K562 (cell line): ENCODE results near the gene SLC13A3. TPM values are rescaled to one million over a fixed set of nuclear protein-coding genes. Genes with fewer than 3 reads are reported as not detected.

Source experiments
- ARID2 ChIP-seq: fragments of 450-650 bp; IDR thresholded peaks from 2 replicates; pipeline ENCODE4 v1.6.1; 2017; ENCODE audit warnings: antibody characterized with exemption, mild to moderate bottlenecking
- BHLHE40 ChIP-seq: IDR thresholded peaks from 2 replicates; pipeline ENCODE4 v1.6.1; 2011; ENCODE audit warnings: low read length, improper control_type of control experiment
- BRD4 ChIP-seq: fragments of 200-600 bp; sonication (generic); IDR thresholded peaks from 2 replicates; pipeline ENCODE4 v1.6.1; 2017; ENCODE audit warnings: inconsistent platforms
- CBX3 ChIP-seq, 2 experiments: IDR thresholded peaks; 1 replicate in 1 of 2; 2 replicates in 1 of 2; pipeline ENCODE4 v1.6.1; 2012; ENCODE audit warnings: inconsistent platforms in 2 of 2, low read length in 2 of 2, borderline replicate concordance in 1 of 2, control low read depth in 1 of 2
- HMG20A ChIP-seq: fragments of 450-650 bp; formaldehyde crosslinking; conservative IDR thresholded peaks from 2 replicates; pipeline ENCODE4 v1.4.0; 2020; ENCODE audit warnings: mild to moderate bottlenecking, mixed read lengths
- MAFG ChIP-seq: fragments of 450-650 bp; conservative IDR thresholded peaks from 2 replicates; pipeline ENCODE4 v1.6.1; 2016; ENCODE audit warnings: missing genetic modification characterization, missing compliant biosample characterization
- polyA plus RNA-seq, 8 experiments: library from polyadenylated mRNA; depleted of rRNA in 4 of 8; stranded (reverse) in 5 of 8; unstranded in 3 of 8; fragments of >200 nt; fragmentation: Nextera tagmentation in 2 of 8; fragmentation: Illumina TruSeq in 1 of 8; extraction: Ambion mirVana in 2 of 8; extraction: Trizol in 1 of 8; gene quantifications; 2 replicates each; pipeline versions ENCODE4 v1.2.1 to v1.2.3, GENCODE V29; 2011 to 2014; ENCODE audit warnings: inconsistent platforms in 1 of 8, missing spikeins in 1 of 8
- total RNA-seq, 7 experiments: library from RNA; depleted of rRNA in 6 of 7; stranded (reverse); fragments of >200 nt in 6 of 7; fragmentation: Illumina TruSeq in 2 of 7; extraction: Trizol in 2 of 7; gene quantifications; 2 replicates each; pipeline versions ENCODE4 v1.2.1 to v1.2.3, GENCODE V29; 2011 to 2021; ENCODE audit warnings: low replicate concordance in 1 of 7
- TF ChIP-seq, protein P1 (sequence below): fragments of 450-650 bp; formaldehyde crosslinking; IDR thresholded peaks from 2 replicates; pipeline ENCODE4 v1.4.0; 2022; ENCODE audit warnings: mild to moderate bottlenecking, moderate library complexity
- TF ChIP-seq, protein P2 (sequence below): fragments of 200-800 bp; sonication (Bioruptor generic); IDR thresholded peaks from 2 replicates; pipeline ENCODE4 v1.6.1; 2017; ENCODE audit warnings: missing genetic modification characterization, missing compliant biosample characterization
- TF ChIP-seq, protein P3 (sequence below): IDR thresholded peaks from 2 replicates; pipeline ENCODE4 v1.6.1; 2016; ENCODE audit warnings: missing genetic modification characterization, missing compliant biosample characterization
- TF ChIP-seq, protein P4 (sequence below): fragments of 450-650 bp; IDR thresholded peaks from 2 replicates; pipeline ENCODE4 v1.6.1; 2016; ENCODE audit warnings: antibody characterized with exemption
- TF ChIP-seq, protein P5 (sequence below): sonication (generic); formaldehyde crosslinking; IDR thresholded peaks from 2 replicates; pipeline ENCODE4 v1.9.0; 2022; ENCODE audit warnings: mild to moderate bottlenecking, missing genetic modification reagents
- TF ChIP-seq, protein P6 (sequence below): fragments of 450-650 bp; IDR thresholded peaks from 2 replicates; pipeline ENCODE4 v1.6.1; 2016; ENCODE audit warnings: low read depth

SLC13A3 gene
- total and polyA plus RNA-seq, 9 of the 15 experiments (the other 6 are each of a cell fraction or from before 2014, with no cell fraction given): 5.5 to 16.4 (median 8.5) TPM

DNA sequence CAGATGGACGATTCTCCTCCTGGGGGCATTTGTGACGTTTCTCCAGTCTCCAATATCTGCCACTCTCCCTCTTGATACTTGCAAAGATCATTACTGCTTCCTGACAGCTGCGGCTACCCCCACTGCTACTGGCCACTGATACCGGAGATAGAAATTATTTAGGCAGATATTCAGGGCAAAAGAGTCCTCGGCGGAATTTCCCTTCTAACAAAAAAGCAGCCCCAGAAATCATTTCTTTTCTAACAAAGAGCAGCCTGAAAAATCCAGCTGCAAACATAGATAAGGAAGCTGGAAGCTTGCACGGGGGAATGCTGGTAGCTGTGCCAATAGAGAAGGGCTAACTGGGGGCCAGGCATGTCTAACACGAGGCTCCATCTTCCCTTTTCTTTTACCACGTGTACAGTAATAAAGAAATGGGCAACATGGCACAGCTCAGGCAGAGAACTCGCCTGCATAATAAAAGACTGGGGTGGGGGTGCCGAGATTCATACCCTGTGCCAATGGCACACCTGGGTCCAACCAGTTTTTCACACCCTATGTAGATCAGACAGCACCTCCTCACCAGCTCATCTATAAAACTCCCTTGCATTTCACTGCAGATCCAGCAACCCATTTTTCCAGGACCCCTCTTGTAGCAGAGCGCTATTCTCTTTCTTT, 31.9 kb upstream of the SLC13A3 start (continued):
- TF ChIP-seq, protein P1, sequence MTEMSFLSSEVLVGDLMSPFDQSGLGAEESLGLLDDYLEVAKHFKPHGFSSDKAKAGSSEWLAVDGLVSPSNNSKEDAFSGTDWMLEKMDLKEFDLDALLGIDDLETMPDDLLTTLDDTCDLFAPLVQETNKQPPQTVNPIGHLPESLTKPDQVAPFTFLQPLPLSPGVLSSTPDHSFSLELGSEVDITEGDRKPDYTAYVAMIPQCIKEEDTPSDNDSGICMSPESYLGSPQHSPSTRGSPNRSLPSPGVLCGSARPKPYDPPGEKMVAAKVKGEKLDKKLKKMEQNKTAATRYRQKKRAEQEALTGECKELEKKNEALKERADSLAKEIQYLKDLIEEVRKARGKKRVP: no peak
- TF ChIP-seq, protein P2, sequence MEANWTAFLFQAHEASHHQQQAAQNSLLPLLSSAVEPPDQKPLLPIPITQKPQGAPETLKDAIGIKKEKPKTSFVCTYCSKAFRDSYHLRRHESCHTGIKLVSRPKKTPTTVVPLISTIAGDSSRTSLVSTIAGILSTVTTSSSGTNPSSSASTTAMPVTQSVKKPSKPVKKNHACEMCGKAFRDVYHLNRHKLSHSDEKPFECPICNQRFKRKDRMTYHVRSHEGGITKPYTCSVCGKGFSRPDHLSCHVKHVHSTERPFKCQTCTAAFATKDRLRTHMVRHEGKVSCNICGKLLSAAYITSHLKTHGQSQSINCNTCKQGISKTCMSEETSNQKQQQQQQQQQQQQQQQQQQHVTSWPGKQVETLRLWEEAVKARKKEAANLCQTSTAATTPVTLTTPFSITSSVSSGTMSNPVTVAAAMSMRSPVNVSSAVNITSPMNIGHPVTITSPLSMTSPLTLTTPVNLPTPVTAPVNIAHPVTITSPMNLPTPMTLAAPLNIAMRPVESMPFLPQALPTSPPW (CRISPR knock-in tag): peak; percentile 23; the same call in 1 of the 2 replicates
- TF ChIP-seq ARID2 (no peak), BRD4 (no peak), HMG20A (CRISPR knock-in tag) (no peak), BHLHE40 (peak; percentile 29; the same call in 1 of the 2 replicates), MAFG (tag) (no peak), CBX3 (IDR thresholded peaks at IDR 0.05; ENCODE audit: borderline replicate concordance in 1 of 2, low read length in 2 of 2) (no peak)
- TF ChIP-seq, protein P3, sequence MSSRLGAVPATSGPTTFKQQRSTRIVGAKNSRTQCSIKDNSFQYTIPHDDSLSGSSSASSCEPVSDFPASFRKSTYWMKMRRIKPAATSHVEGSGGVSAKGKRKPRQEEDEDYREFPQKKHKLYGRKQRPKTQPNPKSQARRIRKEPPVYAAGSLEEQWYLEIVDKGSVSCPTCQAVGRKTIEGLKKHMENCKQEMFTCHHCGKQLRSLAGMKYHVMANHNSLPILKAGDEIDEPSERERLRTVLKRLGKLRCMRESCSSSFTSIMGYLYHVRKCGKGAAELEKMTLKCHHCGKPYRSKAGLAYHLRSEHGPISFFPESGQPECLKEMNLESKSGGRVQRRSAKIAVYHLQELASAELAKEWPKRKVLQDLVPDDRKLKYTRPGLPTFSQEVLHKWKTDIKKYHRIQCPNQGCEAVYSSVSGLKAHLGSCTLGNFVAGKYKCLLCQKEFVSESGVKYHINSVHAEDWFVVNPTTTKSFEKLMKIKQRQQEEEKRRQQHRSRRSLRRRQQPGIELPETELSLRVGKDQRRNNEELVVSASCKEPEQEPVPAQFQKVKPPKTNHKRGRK (tag): no peak
- TF ChIP-seq, protein P4, sequence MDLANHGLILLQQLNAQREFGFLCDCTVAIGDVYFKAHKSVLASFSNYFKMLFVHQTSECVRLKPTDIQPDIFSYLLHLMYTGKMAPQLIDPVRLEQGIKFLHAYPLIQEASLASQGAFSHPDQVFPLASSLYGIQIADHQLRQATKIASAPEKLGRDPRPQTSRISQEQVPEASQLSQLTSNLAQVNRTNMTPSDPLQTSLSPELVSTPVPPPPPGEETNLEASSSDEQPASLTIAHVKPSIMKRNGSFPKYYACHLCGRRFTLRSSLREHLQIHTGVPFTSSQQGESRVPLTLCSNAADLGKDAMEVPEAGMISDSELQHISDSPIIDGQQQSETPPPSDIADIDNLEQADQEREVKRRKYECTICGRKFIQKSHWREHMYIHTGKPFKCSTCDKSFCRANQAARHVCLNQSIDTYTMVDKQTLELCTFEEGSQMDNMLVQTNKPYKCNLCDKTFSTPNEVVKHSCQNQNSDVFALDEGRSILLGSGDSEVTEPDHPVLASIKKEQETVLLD: no peak
- TF ChIP-seq, protein P5, sequence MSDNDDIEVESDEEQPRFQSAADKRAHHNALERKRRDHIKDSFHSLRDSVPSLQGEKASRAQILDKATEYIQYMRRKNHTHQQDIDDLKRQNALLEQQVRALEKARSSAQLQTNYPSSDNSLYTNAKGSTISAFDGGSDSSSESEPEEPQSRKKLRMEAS: no peak
- TF ChIP-seq, protein P6, sequence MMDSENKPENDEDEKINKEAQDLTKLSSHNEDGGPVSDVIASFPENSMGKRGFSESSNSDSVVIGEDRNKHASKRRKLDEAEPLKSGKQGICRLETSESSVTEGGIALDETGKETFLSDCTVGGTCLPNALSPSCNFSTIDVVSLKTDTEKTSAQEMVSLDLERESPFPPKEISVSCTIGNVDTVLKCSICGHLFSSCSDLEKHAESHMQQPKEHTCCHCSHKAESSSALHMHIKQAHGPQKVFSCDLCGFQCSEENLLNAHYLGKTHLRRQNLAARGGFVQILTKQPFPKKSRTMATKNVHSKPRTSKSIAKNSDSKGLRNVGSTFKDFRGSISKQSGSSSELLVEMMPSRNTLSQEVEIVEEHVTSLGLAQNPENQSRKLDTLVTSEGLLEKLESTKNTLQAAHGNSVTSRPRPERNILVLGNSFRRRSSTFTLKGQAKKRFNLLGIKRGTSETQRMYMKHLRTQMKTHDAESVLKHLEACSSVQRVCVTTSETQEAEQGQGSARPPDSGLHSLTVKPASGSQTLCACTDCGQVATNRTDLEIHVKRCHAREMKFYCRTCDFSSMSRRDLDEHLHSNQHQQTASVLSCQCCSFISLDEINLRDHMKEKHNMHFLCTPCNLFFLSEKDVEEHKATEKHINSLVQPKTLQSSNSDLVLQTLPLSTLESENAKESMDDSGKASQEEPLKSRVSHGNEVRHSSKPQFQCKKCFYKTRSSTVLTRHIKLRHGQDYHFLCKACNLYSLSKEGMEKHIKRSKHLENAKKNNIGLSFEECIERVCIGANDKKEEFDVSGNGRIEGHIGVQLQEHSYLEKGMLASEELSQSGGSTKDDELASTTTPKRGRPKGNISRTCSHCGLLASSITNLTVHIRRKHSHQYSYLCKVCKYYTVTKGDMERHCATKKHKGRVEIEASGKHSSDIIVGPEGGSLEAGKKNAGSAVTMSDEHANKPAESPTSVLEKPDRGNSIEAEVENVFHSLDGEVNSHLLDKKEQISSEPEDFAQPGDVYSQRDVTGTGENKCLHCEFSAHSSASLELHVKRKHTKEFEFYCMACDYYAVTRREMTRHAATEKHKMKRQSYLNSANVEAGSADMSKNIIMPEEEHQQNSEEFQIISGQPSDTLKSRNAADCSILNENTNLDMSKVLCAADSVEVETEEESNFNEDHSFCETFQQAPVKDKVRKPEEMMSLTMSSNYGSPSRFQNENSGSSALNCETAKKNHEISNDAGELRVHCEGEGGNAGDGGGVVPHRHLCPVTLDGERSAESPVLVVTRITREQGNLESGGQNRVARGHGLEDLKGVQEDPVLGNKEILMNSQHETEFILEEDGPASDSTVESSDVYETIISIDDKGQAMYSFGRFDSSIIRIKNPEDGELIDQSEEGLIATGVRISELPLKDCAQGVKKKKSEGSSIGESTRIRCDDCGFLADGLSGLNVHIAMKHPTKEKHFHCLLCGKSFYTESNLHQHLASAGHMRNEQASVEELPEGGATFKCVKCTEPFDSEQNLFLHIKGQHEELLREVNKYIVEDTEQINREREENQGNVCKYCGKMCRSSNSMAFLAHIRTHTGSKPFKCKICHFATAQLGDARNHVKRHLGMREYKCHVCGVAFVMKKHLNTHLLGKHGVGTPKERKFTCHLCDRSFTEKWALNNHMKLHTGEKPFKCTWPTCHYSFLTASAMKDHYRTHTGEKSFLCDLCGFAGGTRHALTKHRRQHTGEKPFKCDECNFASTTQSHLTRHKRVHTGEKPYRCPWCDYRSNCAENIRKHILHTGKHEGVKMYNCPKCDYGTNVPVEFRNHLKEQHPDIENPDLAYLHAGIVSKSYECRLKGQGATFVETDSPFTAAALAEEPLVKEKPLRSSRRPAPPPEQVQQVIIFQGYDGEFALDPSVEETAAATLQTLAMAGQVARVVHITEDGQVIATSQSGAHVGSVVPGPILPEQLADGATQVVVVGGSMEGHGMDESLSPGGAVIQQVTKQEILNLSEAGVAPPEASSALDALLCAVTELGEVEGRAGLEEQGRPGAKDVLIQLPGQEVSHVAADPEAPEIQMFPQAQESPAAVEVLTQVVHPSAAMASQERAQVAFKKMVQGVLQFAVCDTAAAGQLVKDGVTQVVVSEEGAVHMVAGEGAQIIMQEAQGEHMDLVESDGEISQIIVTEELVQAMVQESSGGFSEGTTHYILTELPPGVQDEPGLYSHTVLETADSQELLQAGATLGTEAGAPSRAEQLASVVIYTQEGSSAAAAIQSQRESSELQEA: no peak
